ENCODE data around the gene PPM1A.
A peak's percentile ranks its signal among the peaks of the same experiment; 100 is the strongest.

PPM1A gene

DNA sequence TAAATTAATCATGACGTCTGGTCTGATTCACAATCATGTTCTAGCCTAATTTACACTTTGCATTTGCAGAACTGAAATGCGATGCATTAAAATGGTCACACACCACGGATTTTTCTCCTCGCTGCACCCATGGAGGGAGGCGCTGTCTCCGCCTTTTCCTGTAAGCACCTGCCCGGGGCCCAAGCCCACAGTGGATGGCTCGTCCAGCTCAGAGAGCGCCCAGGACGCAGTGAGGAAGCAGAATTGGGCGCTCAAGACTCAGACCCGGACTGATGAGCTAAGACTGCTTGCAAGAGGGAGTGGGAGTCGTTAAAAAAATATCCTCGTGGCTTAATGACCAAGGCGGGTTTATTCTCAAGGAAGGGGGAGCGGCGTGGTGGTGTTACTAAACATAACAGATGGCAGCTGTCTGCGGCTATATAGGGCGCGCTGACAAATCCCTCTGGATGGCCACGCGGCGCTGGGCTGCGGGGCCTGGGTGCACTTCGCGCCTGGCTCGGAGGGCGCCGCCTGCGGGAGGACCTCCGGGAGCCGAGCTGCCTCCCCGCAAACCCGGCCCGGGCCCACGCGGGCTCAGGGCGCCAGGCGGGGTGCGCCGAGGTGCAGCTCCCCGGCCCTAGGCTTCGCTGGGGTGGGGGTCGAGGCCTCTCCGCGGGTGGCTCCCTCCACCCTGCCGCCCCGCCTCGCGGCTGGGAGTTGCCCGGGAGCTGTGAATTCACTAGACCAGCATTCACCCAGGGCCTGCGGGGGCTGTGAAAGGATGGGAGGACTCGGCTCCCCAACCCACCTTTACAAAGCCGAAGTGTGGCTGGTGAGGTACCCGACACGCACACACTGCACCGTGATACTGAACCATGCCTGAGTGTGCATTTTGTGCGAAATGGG is 78.7 kb downstream of the PPM1A start:
- no peaks in the 10 kb centered on the region for H4K20me1 ChIP-seq (ENCODE audit: low read depth, low read length)
- H3K27ac ChIP-seq (ENCODE audit: low read depth, low read length), result 0 out of 2 replicates have a peak overlapping the region, but pooled peaks have one; percentile 12
- H3K9me2 ChIP-seq (replicated peaks; ENCODE audit: insufficient read depth, low read length), result no peaks in the 10 kb centered on the region
- peak overlapping the region; percentile 51 for H3K4me3 ChIP-seq (ENCODE audit: insufficient read depth, low read length, poor library complexity, severe bottlenecking)
- no peaks in the 10 kb centered on the region for H3K36me3 ChIP-seq (ENCODE audit: low read length)
- TF ChIP-seq, protein P1, sequence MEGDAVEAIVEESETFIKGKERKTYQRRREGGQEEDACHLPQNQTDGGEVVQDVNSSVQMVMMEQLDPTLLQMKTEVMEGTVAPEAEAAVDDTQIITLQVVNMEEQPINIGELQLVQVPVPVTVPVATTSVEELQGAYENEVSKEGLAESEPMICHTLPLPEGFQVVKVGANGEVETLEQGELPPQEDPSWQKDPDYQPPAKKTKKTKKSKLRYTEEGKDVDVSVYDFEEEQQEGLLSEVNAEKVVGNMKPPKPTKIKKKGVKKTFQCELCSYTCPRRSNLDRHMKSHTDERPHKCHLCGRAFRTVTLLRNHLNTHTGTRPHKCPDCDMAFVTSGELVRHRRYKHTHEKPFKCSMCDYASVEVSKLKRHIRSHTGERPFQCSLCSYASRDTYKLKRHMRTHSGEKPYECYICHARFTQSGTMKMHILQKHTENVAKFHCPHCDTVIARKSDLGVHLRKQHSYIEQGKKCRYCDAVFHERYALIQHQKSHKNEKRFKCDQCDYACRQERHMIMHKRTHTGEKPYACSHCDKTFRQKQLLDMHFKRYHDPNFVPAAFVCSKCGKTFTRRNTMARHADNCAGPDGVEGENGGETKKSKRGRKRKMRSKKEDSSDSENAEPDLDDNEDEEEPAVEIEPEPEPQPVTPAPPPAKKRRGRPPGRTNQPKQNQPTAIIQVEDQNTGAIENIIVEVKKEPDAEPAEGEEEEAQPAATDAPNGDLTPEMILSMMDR (IDR thresholded peaks at IDR 0.05; ENCODE audit: insufficient read depth, low read length, poor library complexity, severe bottlenecking), result no peak
- no peak for TF ChIP-seq EZH2phosphoT487 (conservative IDR thresholded peaks at IDR 0.05; ENCODE audit: low read length)
- H2AFZ ChIP-seq (ENCODE audit: low read depth, low read length, severe bottlenecking), result peak overlapping the region; percentile 95
- peak overlapping the region; percentile 61 for H3K4me2 ChIP-seq (ENCODE audit: low read depth, low read length, poor library complexity, severe bottlenecking)
- H3K27me3 ChIP-seq (ENCODE audit: low read length), result no peaks in the 10 kb centered on the region
- H3K79me2 ChIP-seq (ENCODE audit: insufficient read depth, low read length), result no peaks in the 10 kb centered on the region
- peaks cover 8% of the 10 kb centered on the region; the same call in 1 of the 2 replicates for H3F3A ChIP-seq (ENCODE audit: insufficient read depth)
- H3K9ac ChIP-seq (ENCODE audit: low read length), result peak overlapping the region; percentile 62
- H3K9me3 ChIP-seq (ENCODE audit: insufficient read depth, low read length), result no peaks in the 10 kb centered on the region

DNA sequence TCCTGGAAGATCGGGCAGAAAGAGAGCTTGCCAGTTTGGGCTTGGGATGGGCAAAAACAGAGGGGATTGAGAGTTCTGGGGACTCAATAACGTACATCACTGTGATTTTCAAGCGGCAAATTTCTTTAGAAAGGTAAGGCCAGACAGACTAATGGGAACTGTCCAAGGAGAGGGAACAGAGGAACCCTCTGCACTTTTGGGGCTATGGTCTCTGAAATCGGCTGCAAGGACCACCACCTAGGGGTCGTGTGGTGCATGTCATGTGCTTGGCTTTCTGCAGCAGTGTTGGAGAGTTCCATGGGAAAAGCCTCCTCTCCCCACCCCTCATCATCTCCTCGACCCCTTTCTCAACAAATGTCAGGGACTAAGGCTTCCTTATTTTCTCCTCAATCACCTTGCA is 79.6 kb downstream of the PPM1A start:
- H4K20me1 ChIP-seq (ENCODE audit: low read depth, low read length), result no peaks in the 10 kb centered on the region
- peak overlapping the region; percentile 61 for H3K4me2 ChIP-seq (ENCODE audit: low read depth, low read length, poor library complexity, severe bottlenecking)
- H3K79me2 ChIP-seq (ENCODE audit: insufficient read depth, low read length), result no peaks in the 10 kb centered on the region
- no peak overlapping the region for H3K27ac ChIP-seq (ENCODE audit: low read depth, low read length)
- H3K36me3 ChIP-seq (ENCODE audit: low read length), result no peaks in the 10 kb centered on the region
- peak overlapping the region; percentile 51 for H3K4me3 ChIP-seq (ENCODE audit: insufficient read depth, low read length, poor library complexity, severe bottlenecking)
- H3F3A ChIP-seq (ENCODE audit: insufficient read depth), result peaks cover 8% of the 10 kb centered on the region; the same call in 1 of the 2 replicates
- no peaks in the 10 kb centered on the region for H3K9me2 ChIP-seq (replicated peaks; ENCODE audit: insufficient read depth, low read length)
- H2AFZ ChIP-seq (ENCODE audit: low read depth, low read length, severe bottlenecking), result no peak overlapping the region
- no peak for TF ChIP-seq EZH2phosphoT487 (conservative IDR thresholded peaks at IDR 0.05; ENCODE audit: low read length)
- H3K9ac ChIP-seq (ENCODE audit: low read length), result peak overlapping the region; percentile 62
- H3K9me3 ChIP-seq (ENCODE audit: insufficient read depth, low read length), result no peaks in the 10 kb centered on the region
- no peaks in the 10 kb centered on the region for H3K27me3 ChIP-seq (ENCODE audit: low read length)

DNA sequence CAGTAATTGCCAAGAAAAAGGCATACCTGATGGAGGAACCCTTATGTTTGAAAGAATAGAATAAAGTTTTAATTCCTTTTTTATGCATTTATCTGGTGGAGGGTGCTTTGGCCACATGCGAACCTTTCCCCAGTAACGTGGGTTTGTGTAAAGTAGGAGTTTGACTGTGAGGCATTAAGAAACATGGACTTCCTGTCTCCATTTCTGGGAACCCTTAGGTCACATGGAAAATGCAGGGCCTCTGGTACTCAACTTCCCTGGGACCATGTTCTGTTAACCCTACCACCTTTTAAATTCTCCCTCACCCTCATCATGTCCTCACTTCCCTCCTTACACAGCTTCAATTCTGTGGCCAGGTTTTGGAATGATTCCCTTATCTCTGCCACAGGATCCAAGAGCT is 80.3 kb downstream of the PPM1A start:
- TF ChIP-seq EZH2phosphoT487 (conservative IDR thresholded peaks at IDR 0.05; ENCODE audit: low read length), result no peak
- TF ChIP-seq, protein P1 (IDR thresholded peaks at IDR 0.05; ENCODE audit: insufficient read depth, low read length, poor library complexity, severe bottlenecking), result no peak
- Histone ChIP-seq H3K9ac (ENCODE audit: low read length) (no peak overlapping the region), H3K36me3 (ENCODE audit: low read length) (no peaks in the 10 kb centered on the region), H3K27ac (ENCODE audit: low read depth, low read length) (no peak overlapping the region), H3F3A (ENCODE audit: insufficient read depth) (peaks cover 8% of the 10 kb centered on the region; the same call in 1 of the 2 replicates), H3K79me2 (ENCODE audit: insufficient read depth, low read length) (no peaks in the 10 kb centered on the region), H3K9me3 (ENCODE audit: insufficient read depth, low read length) (no peaks in the 10 kb centered on the region), H3K27me3 (ENCODE audit: low read length) (no peaks in the 10 kb centered on the region), H3K4me3 (ENCODE audit: insufficient read depth, low read length, poor library complexity, severe bottlenecking) (no peak overlapping the region), H2AFZ (ENCODE audit: low read depth, low read length, severe bottlenecking) (no peak overlapping the region), H3K9me2 (replicated peaks; ENCODE audit: insufficient read depth, low read length) (no peaks in the 10 kb centered on the region), H4K20me1 (ENCODE audit: low read depth, low read length) (no peaks in the 10 kb centered on the region), H3K4me2 (ENCODE audit: low read depth, low read length, poor library complexity, severe bottlenecking) (no peak overlapping the region)
